ENCODE measurements around the gene SLC25A13. TPM values are rescaled to one million over a fixed set of nuclear protein-coding genes. Genes with fewer than 3 reads are reported as not detected.

SLC25A13 gene
- total RNA-seq, 3 donors from 2014 or later = 33.1 to 39.0 (median 33.2) TPM

- intact Hi-C loops (cut with DNase I; ENCODE audit: low total_unique reads) = no loop called here
- no peak for TF ChIP-seq POLR2A (IDR thresholded peaks at IDR 0.05)
- TF ChIP-seq CTCF (IDR thresholded peaks at IDR 0.05) = no peak
- no peak for TF ChIP-seq POLR2AphosphoS5 (IDR thresholded peaks at IDR 0.05)
Observed at GRCh38 chr7:96126382-96126781, 195.5 kb downstream of the SLC25A13 start.

GRCh38 chr7:96122746-96123145, 199.2 kb downstream of the SLC25A13 start:
- Histone ChIP-seq H3K4me1 (no peaks in the 10 kb centered on the region), H3K36me3 (no peaks in the 10 kb centered on the region), H3K27me3 (no peaks in the 10 kb centered on the region), H3K27ac (no peak overlapping the region), H3K9me3 (no peaks in the 10 kb centered on the region), H3K4me3 (no peak overlapping the region)
- DNase-seq (ENCODE audit: low spot score in 2 of 2) = no peak
- intact Hi-C loops (cut with DNase I; ENCODE audit: low total_unique reads) = no loop called here
- TF ChIP-seq POLR2AphosphoS5 (IDR thresholded peaks at IDR 0.05) (no peak), POLR2A (IDR thresholded peaks at IDR 0.05) (no peak), CTCF (IDR thresholded peaks at IDR 0.05) (no peak)

More at GRCh38 chr7:96126382-96126781, 195.5 kb downstream of the SLC25A13 start:
- Histone ChIP-seq H3K4me3 (no peak overlapping the region), H3K27ac (no peak overlapping the region), H3K9me3 (no peaks in the 10 kb centered on the region), H3K4me1 (no peaks in the 10 kb centered on the region), H3K27me3 (no peaks in the 10 kb centered on the region), H3K36me3 (no peaks in the 10 kb centered on the region)
- no peak for DNase-seq (ENCODE audit: low spot score in 2 of 2)

GRCh38 chr7:96121752-96122151, 200.1 kb downstream of the SLC25A13 start:
- no peak for DNase-seq (ENCODE audit: low spot score in 2 of 2)
- H3K36me3 ChIP-seq = no peaks in the 10 kb centered on the region
- no peaks in the 10 kb centered on the region for H3K27me3 ChIP-seq
- H3K27ac ChIP-seq = no peak overlapping the region
- no peak overlapping the region for H3K4me3 ChIP-seq
- no peaks in the 10 kb centered on the region for H3K9me3 ChIP-seq
- no peak for TF ChIP-seq POLR2A (IDR thresholded peaks at IDR 0.05)
- no peaks in the 10 kb centered on the region for H3K4me1 ChIP-seq
- intact Hi-C loops (cut with DNase I; ENCODE audit: low total_unique reads) = no loop called here

- intact Hi-C loops (cut with DNase I; ENCODE audit: low total_unique reads) = no loop called here
- TF ChIP-seq POLR2A (IDR thresholded peaks at IDR 0.05) (no peak), POLR2AphosphoS5 (IDR thresholded peaks at IDR 0.05) (no peak), CTCF (IDR thresholded peaks at IDR 0.05) (no peak)
- H3K4me1 ChIP-seq = no peaks in the 10 kb centered on the region
- no peaks in the 10 kb centered on the region for H3K9me3 ChIP-seq
- no peaks in the 10 kb centered on the region for H3K27me3 ChIP-seq
- no peak overlapping the region for H3K27ac ChIP-seq
- no peak for DNase-seq (ENCODE audit: low spot score in 2 of 2)
- no peak overlapping the region for H3K4me3 ChIP-seq
- H3K36me3 ChIP-seq = no peaks in the 10 kb centered on the region
Observed at GRCh38 chr7:96120445-96121225, 201.3 kb downstream of the SLC25A13 start.

GRCh38 chr7:96118449-96119001, 203.4 kb downstream of the SLC25A13 start:
- DNase-seq (ENCODE audit: low spot score in 2 of 2) = no peak
- intact Hi-C loops (cut with DNase I; ENCODE audit: low total_unique reads) = no loop called here
- H3K9me3 ChIP-seq = no peaks in the 10 kb centered on the region
- no peaks in the 10 kb centered on the region for H3K36me3 ChIP-seq
- TF ChIP-seq POLR2AphosphoS5 (IDR thresholded peaks at IDR 0.05) (no peak), POLR2A (IDR thresholded peaks at IDR 0.05) (no peak), CTCF (IDR thresholded peaks at IDR 0.05) (no peak)
- no peak overlapping the region for H3K27ac ChIP-seq
- no peaks in the 10 kb centered on the region for H3K27me3 ChIP-seq
- H3K4me1 ChIP-seq = no peaks in the 10 kb centered on the region
- H3K4me3 ChIP-seq = no peak overlapping the region

Measured in breast epithelium (tissue), 4 donors.